Panc1 (cell line): ENCODE measurements around the gene CRTC1. TPM values are rescaled to one million over a fixed set of nuclear protein-coding genes. Genes with fewer than 3 reads are reported as not detected.

Experiments used
- ATAC-seq: fragments of 200-7000 bp; cut with Tn5 transposase; 2 replicates; pipeline ENCODE4 v1.9.1; 2020; ENCODE audit warnings: mild to moderate bottlenecking, moderate library complexity
- BruUV-seq: library from RNA; stranded (reverse); fragments of 400-500 nt; replicated peaks from 2 replicates; lab custom pipeline; 2021; lab: Mats Ljungman, UMichigan
- CTCF ChIA-PET: fragments of 300-600 bp; sonication (Branson Sonifier 250); formaldehyde crosslinking; loops from one replicate; lab custom pipeline; 2022; ENCODE audit warnings: antibody characterized with exemption; lab: Charles Lee
- POLR2A ChIA-PET: fragments of 300-600 bp; sonication (Branson Sonifier 250); formaldehyde crosslinking; loops from one replicate; lab custom pipeline; 2022; ENCODE audit warnings: antibody characterized with exemption; lab: Charles Lee
- DNase-seq: peaks from one replicate; pipeline ENCODE4 v3.0.0-alpha.2; 2010; ENCODE audit warnings: low read depth, low spot score
- H3K27ac ChIP-seq: 2 replicates; pipeline ENCODE4 v1.5.1; 2011; ENCODE audit warnings: mild to moderate bottlenecking, low read length, inconsistent platforms
- H3K27me3 ChIP-seq: fragments of 200-500 bp; sonication (Bioruptor generic); 2 replicates; pipeline ENCODE4 v1.6.0; 2014; ENCODE audit warnings: low read length, inconsistent platforms; ENCODE audit not compliant: control insufficient read depth, insufficient read depth
- H3K36me3 ChIP-seq: fragments of 200-500 bp; sonication (Bioruptor generic); 2 replicates; pipeline ENCODE4 v1.5.1; 2014; ENCODE audit warnings: inconsistent platforms, mild to moderate bottlenecking, low read length, moderate library complexity; ENCODE audit not compliant: control insufficient read depth, insufficient read depth
- H3K4me1 ChIP-seq: 2 replicates; pipeline ENCODE4 v1.5.1; 2011; ENCODE audit warnings: inconsistent platforms, mild to moderate bottlenecking, low read length, moderate library complexity; ENCODE audit not compliant: control insufficient read depth, insufficient read depth
- H3K4me3 ChIP-seq, 2 experiments: 2 replicates each; pipeline ENCODE4 v1.5.1; 2011 to 2012; ENCODE audit warnings: low read depth in 2 of 2, low read length in 2 of 2, mild to moderate bottlenecking in 2 of 2, inconsistent platforms in 1 of 2, moderate library complexity in 1 of 2
- H3K9me3 ChIP-seq: fragments of 200-500 bp; sonication (Bioruptor generic); 2 replicates; pipeline ENCODE4 v1.5.1; 2014; ENCODE audit warnings: low read depth, mild to moderate bottlenecking, inconsistent platforms, low read length, moderate library complexity; ENCODE audit not compliant: control insufficient read depth, insufficient read depth
- POLR2AphosphoS5 ChIP-seq: IDR thresholded peaks from 2 replicates; pipeline ENCODE4 v1.6.1; 2012; ENCODE audit warnings: mild to moderate bottlenecking, low read depth, low read length, moderate library complexity
- SIN3A ChIP-seq: IDR thresholded peaks from 2 replicates; pipeline ENCODE4 v1.6.1; 2012; ENCODE audit warnings: low read depth, mild to moderate bottlenecking, low read length, moderate library complexity, borderline replicate concordance; ENCODE audit not compliant: insufficient read depth
- TCF7L2 ChIP-seq: IDR thresholded peaks from 2 replicates; pipeline ENCODE4 v1.6.1; 2011; ENCODE audit warnings: mild to moderate bottlenecking, low read depth, low read length, inconsistent platforms
- in situ Hi-C: cut with HindIII; loops from 2 replicates; pipeline ENCODE4 v1.10.0; 2016; ENCODE audit warnings: low sequenced_read_pairs, low pct_unique_long_range_greater_than_20kb
- intact Hi-C: fragments of 100-400 bp; cut with micrococcal nuclease; formaldehyde crosslinking; loops from one replicate; pipeline ENCODE4 v1.10.0; 2022; ENCODE audit not compliant: unreplicated experiment
- total RNA-seq: library from RNA; stranded (reverse); gene quantifications from one replicate; pipeline ENCODE4 v1.2.1, GENCODE V29; 2021; ENCODE audit not compliant: unreplicated experiment
- TF ChIP-seq, protein P1 (sequence below), 2 experiments: IDR thresholded peaks; 2 replicates each; pipeline ENCODE4 v1.6.1; 2011 to 2012; ENCODE audit warnings: low read depth in 2 of 2, control low read depth in 1 of 2, low read length in 1 of 2, mild to moderate bottlenecking in 1 of 2, moderate library complexity in 1 of 2; ENCODE audit not compliant: insufficient read depth in 1 of 2
- TF ChIP-seq, protein P2 (sequence below): fragments of 450-650 bp; IDR thresholded peaks from 2 replicates; pipeline ENCODE4 v1.5.1; 2017; ENCODE audit warnings: mild to moderate bottlenecking

The CRTC1 gene
- total RNA-seq, 1 experiment from 2014 or later = 18.2 TPM

DNA sequence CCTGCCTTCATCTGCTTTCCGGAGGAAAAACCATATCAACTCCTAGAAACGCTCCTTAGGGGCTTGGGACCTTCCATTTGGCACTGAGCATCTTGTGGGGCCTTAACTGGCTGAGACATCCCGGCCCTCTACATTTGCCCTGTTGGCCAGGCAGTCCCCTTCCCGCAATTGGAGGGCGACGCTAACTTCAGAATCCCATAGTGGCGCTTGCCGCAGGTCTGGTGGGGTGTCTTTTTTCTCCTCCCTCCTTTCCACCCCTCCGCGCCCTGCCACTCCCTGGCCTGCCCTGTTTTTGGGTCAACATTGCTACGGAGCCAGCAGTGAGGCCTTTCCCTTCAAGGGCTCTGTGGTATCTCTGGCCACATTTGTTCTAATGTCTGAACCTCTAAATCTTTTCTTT lies 13.6 kb upstream of the CRTC1 start:
- no peak for DNase-seq
- intact Hi-C loops = loop anchor here (10.0 kb wide), 1 partner anchor 75 kb away; no protein-coding TSS in a partner anchor
- in situ Hi-C loops = no loop called here
- BruUV-seq = no TSS peak
- TF ChIP-seq, protein P1, sequence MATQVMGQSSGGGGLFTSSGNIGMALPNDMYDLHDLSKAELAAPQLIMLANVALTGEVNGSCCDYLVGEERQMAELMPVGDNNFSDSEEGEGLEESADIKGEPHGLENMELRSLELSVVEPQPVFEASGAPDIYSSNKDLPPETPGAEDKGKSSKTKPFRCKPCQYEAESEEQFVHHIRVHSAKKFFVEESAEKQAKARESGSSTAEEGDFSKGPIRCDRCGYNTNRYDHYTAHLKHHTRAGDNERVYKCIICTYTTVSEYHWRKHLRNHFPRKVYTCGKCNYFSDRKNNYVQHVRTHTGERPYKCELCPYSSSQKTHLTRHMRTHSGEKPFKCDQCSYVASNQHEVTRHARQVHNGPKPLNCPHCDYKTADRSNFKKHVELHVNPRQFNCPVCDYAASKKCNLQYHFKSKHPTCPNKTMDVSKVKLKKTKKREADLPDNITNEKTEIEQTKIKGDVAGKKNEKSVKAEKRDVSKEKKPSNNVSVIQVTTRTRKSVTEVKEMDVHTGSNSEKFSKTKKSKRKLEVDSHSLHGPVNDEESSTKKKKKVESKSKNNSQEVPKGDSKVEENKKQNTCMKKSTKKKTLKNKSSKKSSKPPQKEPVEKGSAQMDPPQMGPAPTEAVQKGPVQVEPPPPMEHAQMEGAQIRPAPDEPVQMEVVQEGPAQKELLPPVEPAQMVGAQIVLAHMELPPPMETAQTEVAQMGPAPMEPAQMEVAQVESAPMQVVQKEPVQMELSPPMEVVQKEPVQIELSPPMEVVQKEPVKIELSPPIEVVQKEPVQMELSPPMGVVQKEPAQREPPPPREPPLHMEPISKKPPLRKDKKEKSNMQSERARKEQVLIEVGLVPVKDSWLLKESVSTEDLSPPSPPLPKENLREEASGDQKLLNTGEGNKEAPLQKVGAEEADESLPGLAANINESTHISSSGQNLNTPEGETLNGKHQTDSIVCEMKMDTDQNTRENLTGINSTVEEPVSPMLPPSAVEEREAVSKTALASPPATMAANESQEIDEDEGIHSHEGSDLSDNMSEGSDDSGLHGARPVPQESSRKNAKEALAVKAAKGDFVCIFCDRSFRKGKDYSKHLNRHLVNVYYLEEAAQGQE (IDR thresholded peaks at IDR 0.05; ENCODE audit: insufficient read depth in 1 of 2, low read depth in 2 of 2, low read length in 1 of 2) = no peak
- TF ChIP-seq POLR2AphosphoS5 (no peak), SIN3A (no peak)
- TF ChIP-seq, protein P2, sequence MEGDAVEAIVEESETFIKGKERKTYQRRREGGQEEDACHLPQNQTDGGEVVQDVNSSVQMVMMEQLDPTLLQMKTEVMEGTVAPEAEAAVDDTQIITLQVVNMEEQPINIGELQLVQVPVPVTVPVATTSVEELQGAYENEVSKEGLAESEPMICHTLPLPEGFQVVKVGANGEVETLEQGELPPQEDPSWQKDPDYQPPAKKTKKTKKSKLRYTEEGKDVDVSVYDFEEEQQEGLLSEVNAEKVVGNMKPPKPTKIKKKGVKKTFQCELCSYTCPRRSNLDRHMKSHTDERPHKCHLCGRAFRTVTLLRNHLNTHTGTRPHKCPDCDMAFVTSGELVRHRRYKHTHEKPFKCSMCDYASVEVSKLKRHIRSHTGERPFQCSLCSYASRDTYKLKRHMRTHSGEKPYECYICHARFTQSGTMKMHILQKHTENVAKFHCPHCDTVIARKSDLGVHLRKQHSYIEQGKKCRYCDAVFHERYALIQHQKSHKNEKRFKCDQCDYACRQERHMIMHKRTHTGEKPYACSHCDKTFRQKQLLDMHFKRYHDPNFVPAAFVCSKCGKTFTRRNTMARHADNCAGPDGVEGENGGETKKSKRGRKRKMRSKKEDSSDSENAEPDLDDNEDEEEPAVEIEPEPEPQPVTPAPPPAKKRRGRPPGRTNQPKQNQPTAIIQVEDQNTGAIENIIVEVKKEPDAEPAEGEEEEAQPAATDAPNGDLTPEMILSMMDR = no peak
- Histone ChIP-seq H3K4me3 (no peak overlapping the region), H3K36me3 (no peaks in the 10 kb centered on the region), H3K9me3 (no peaks in the 10 kb centered on the region), H3K27me3 (no peaks in the 10 kb centered on the region), H3K27ac (no peak overlapping the region), H3K4me1 (no peaks in the 10 kb centered on the region)
- POLR2A ChIA-PET = no interaction called here
- CTCF ChIA-PET = no interaction called here
- no peak for ATAC-seq

DNA sequence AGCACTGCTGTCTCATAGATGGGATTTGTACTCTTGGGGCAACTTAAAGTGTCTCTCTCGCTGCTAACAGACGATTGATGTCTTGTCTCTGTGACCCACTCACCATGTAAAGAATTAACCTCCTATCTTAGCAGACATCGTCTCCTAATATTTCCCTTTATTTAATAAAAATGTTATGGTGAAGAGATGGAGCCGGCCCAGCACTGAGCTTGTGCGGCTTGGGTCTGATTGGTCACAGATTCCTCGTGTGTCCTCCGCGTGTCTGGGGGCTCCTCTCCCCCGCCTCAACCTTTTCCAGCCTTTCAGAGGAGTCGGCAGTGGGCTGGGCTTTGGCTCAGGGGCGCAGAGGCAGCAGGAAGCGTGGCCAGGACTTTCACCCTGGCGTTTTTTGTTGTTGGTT lies 13.2 kb upstream of the CRTC1 start:
- DNase-seq = no peak
- in situ Hi-C loops (no loop called here), intact Hi-C loops (loop anchor here (10.0 kb wide), 1 partner anchor 76 kb away; no protein-coding TSS in a partner anchor)
- Histone ChIP-seq H3K9me3 (no peaks in the 10 kb centered on the region), H3K4me3 (no peak overlapping the region), H3K27me3 (no peaks in the 10 kb centered on the region), H3K4me1 (no peaks in the 10 kb centered on the region), H3K27ac (no peak overlapping the region), H3K36me3 (no peaks in the 10 kb centered on the region)
- no peak for ATAC-seq
- ChIA-PET CTCF (no interaction called here), POLR2A (no interaction called here)
- TF ChIP-seq, protein P1 (IDR thresholded peaks at IDR 0.05; ENCODE audit: insufficient read depth in 1 of 2, low read depth in 2 of 2, low read length in 1 of 2) = no peak
- TF ChIP-seq, protein P2 = no peak
- TF ChIP-seq POLR2AphosphoS5 (no peak), TCF7L2 (no peak), SIN3A (no peak)
- no TSS peak for BruUV-seq
